ENCODE measurements around the gene FRS3.

DNA sequence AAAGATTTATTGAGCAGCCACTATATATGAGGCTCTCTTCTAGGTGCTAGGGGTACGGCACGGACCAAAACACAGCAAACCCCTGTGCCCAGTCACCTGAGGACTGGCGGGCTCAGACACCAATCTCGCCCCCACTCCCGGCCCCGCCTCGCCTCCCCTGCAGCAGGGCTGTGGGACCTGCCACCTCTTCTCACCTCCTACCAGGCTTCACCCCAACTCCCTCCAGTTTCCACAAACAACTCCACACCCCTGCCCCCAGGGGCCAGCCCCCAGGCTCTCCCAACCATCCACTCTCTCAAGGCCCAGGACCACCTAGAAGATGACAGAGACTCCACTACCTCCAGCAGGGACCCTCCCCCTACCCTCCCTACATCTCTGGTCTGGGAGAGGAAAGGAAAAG is 50.7 kb downstream of the FRS3 start:
- TF ChIP-seq TGIF2 (CRISPR knock-in tag; IDR thresholded peaks at IDR 0.05), result no peak
- no peak for TF ChIP-seq PAF1 (CRISPR knock-in tag; IDR thresholded peaks at IDR 0.05)
